Measurements from ENCODE around the gene PLD4. TPM values are rescaled to one million over a fixed set of nuclear protein-coding genes. Genes with fewer than 3 reads are reported as not detected.
A peak's percentile ranks its signal among the peaks of the same experiment; 100 is the strongest.

Gene PLD4
- total RNA-seq: not detected

- ATAC-seq (no peak), DNase-seq (no peak)
These were observed at the start of gene PLD4 for GRCh38 chr14:104924421-104925213. Gene PLD4, plus strand, starts transcription at chr14:104924879. Its CDS starts 2,262 bp downstream, at chr14:104927141.

DNA sequence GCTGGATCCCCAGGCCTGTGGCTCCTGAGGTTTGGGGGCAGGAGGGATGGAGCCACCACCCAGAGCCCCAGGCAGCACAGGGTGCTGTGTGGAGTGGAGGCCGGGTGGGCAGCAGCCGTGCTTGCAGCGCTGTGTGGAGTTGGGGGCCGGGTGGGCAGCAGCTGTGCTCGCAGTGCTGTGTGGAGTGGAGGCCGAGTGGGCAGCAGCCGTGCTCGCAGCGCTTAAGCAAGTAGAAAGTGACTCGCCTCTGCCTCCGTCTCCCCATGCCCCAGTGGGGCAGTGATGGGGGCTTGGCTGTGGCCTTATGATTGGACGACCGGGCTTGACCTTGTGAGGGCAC, 49.3 kb upstream of the PLD4 start:
- no peaks in the 10 kb centered on the region for H3K9me3 ChIP-seq
- H3K27me3 ChIP-seq: no peaks in the 10 kb centered on the region
- no peak for TF ChIP-seq POLR2A (IDR thresholded peaks at IDR 0.05)
- TF ChIP-seq, protein P1, sequence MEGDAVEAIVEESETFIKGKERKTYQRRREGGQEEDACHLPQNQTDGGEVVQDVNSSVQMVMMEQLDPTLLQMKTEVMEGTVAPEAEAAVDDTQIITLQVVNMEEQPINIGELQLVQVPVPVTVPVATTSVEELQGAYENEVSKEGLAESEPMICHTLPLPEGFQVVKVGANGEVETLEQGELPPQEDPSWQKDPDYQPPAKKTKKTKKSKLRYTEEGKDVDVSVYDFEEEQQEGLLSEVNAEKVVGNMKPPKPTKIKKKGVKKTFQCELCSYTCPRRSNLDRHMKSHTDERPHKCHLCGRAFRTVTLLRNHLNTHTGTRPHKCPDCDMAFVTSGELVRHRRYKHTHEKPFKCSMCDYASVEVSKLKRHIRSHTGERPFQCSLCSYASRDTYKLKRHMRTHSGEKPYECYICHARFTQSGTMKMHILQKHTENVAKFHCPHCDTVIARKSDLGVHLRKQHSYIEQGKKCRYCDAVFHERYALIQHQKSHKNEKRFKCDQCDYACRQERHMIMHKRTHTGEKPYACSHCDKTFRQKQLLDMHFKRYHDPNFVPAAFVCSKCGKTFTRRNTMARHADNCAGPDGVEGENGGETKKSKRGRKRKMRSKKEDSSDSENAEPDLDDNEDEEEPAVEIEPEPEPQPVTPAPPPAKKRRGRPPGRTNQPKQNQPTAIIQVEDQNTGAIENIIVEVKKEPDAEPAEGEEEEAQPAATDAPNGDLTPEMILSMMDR (IDR thresholded peaks at IDR 0.05): no peak
- DNase-seq (no peak), ATAC-seq (no peak)
- peaks cover 15% of the 10 kb centered on the region for H3K4me1 ChIP-seq
- no peak overlapping the region for H3K4me3 ChIP-seq
- H3K27ac ChIP-seq: no peak overlapping the region
- 87 to 92% methylated on average over 13 of the region's 13 CpGs for WGBS, 2 donors
- intact Hi-C loops (cut with DNase I): no loop called here
- H3K36me3 ChIP-seq (replicated peaks in 1 of 2; ENCODE audit: insufficient read depth in 1 of 2, low read depth in 2 of 2): peaks cover 0 to under 1% of the 10 kb centered on the region in 2 donors

More at GRCh38 chr14:104924421-104925213, at the start of gene PLD4:
- H3K27me3 ChIP-seq: no peaks in the 10 kb centered on the region
- no peak for TF ChIP-seq POLR2A (IDR thresholded peaks at IDR 0.05)
- no peaks in the 10 kb centered on the region for H3K9me3 ChIP-seq
- no peak within 1 kb of the TSS for H3K4me3 ChIP-seq
- no peaks in the 10 kb centered on the region for H3K36me3 ChIP-seq (replicated peaks in 1 of 2; ENCODE audit: insufficient read depth in 1 of 2, low read depth in 2 of 2)
- 69 to 89% methylated on average over 11 to 14 of the region's 14 CpGs for WGBS, 2 donors
- H3K4me1 ChIP-seq: peaks cover 5% of the 10 kb centered on the region
- intact Hi-C loops (cut with DNase I): no loop called here
- H3K27ac ChIP-seq: no peak within 1 kb of the TSS

DNA sequence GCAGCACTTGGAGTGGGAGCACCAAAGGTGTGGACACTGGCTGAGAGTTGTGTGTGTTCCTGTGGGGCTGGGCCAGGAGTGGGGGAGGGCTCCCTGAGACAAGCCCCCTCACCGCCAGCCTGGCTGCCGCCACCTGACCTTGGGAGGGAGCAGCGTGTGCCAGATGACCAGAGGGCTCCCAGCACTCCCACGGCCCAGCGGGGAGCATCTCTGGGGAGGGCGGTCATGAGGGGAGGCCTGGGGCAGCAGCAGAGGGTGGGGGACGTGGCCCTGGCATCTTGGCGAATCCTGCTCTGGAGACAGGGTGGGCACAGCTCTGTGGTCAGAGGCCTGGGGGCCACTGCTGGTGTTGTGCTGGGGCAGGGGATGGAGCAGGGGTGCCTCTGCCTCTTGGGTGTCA, 48.9 kb upstream of the PLD4 start:
- ATAC-seq (no peak), DNase-seq (peak in 1 of 4 donors; percentile 13)
- Histone ChIP-seq H3K27me3 (no peaks in the 10 kb centered on the region), H3K27ac (no peak overlapping the region), H3K36me3 (replicated peaks in 1 of 2; ENCODE audit: insufficient read depth in 1 of 2, low read depth in 2 of 2) (peaks cover 0 to 5% of the 10 kb centered on the region in 2 donors), H3K4me3 (no peak overlapping the region), H3K9me3 (no peaks in the 10 kb centered on the region), H3K4me1 (peaks cover 12% of the 10 kb centered on the region)
- 75 to 95% methylated on average over 4 to 7 of the region's 8 CpGs for WGBS, 2 donors
- no peak for TF ChIP-seq POLR2A (IDR thresholded peaks at IDR 0.05)
- TF ChIP-seq, protein P1 (IDR thresholded peaks at IDR 0.05): no peak
- intact Hi-C loops (cut with DNase I): no loop called here

DNA sequence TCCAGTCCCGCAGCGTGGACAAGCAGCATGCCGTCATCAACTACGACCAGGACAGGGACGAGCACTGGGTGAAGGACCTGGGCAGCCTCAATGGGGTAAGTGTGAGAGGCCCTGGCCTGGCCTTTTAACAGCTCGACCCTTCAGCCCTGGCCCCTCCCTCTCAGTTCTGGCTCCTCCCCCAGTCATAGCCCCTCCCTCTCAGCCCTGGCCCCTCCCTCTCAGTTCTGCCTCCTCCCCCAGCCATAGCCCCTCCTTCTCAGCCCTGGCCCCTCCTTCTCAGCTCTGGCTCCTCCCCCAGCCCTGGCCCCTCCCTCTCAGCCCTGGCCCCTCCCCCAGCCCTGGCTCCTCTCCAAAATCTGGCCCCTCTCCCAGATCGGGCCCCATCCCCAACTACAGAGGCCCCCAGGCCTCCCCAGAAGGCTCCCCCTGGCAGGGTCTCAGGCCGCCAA, 48.4 kb upstream of the PLD4 start:
- intact Hi-C loops (cut with DNase I): no loop called here
- Histone ChIP-seq H3K4me3 (no peak overlapping the region), H3K36me3 (replicated peaks in 1 of 2; ENCODE audit: insufficient read depth in 1 of 2, low read depth in 2 of 2) (peaks cover 0 to 6% of the 10 kb centered on the region in 2 donors), H3K9me3 (no peaks in the 10 kb centered on the region), H3K27ac (no peak overlapping the region), H3K4me1 (peaks cover 12% of the 10 kb centered on the region), H3K27me3 (no peaks in the 10 kb centered on the region)
- TF ChIP-seq, protein P1 (IDR thresholded peaks at IDR 0.05): no peak
- TF ChIP-seq POLR2A (IDR thresholded peaks at IDR 0.05): no peak
- DNase-seq (peak in 1 of 4 donors; percentile 13), ATAC-seq (peak; percentile 45)
- WGBS, 2 donors: 84 to 91% methylated on average over 7 to 8 of the region's 8 CpGs

- DNase-seq: peak in 1 of 4 donors; percentile 7
- ATAC-seq: no peak
- Histone ChIP-seq H3K9me3 (no peaks in the 10 kb centered on the region), H3K27ac (no peak overlapping the region), H3K4me3 (no peak overlapping the region), H3K4me1 (peaks cover 12% of the 10 kb centered on the region), H3K27me3 (no peaks in the 10 kb centered on the region), H3K36me3 (replicated peaks in 1 of 2; ENCODE audit: insufficient read depth in 1 of 2, low read depth in 2 of 2) (peaks cover 0 to 6% of the 10 kb centered on the region in 2 donors)
- intact Hi-C loops (cut with DNase I): no loop called here
- WGBS, 2 donors: 67 to 91% methylated on average over 2 to 13 of the region's 14 CpGs
- TF ChIP-seq, protein P1 (IDR thresholded peaks at IDR 0.05): no peak
- TF ChIP-seq POLR2A (IDR thresholded peaks at IDR 0.05): no peak
These were observed 47.4 kb upstream of the PLD4 start for GRCh38 chr14:104877066-104877805.

Data from body of pancreas (tissue), 4 donors.